IPS-11a (cell line): ENCODE data around the gene UGP2.
"Not testable (repeated sequence)": the region's sequence is repeated elsewhere in the genome, so short reads cannot be mapped to it uniquely, and the experiment has no call there.

Source experiments
- H3K4me3 ChIP-seq: one replicate; pipeline ENCODE4 v1.5.1; 2013; ENCODE audit warnings: low read depth, low read length, control low read depth

UGP2 gene

DNA sequence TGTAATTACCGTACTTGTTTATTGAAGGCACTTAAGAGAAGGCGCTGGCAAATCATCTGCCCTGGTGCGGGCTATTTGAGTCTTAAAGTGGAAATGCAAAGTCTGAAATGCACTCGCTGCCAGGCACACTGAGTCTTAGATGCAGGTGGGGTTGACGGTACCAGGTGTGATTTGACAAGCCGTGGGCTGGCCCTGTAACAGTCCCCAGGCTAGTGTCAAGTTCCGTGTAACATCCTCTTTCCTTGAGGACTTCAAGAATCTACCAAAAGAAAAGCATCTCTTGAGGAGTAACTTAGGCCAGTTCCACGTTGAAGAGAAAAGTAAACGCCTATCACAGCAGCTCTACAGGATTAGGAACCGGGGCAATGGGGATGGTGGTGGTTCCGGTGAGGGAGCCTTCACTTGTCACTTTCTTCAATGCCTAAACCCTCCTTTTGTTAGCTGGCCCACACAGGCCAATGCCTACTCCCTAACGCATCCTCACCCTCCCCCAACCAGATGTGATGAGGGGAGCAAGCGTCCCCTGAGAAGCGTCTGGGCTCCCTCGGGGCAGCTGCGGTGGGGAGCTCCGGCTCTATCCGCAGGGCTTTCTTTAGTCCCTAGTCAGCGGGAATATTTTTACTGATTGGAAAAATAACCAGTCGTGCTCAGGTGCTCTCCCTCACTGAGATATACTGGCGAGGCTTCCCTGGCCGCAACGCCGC is 1.5 kb upstream of the UGP2 start:
- peak overlapping the region; percentile 99 for H3K4me3 ChIP-seq

DNA sequence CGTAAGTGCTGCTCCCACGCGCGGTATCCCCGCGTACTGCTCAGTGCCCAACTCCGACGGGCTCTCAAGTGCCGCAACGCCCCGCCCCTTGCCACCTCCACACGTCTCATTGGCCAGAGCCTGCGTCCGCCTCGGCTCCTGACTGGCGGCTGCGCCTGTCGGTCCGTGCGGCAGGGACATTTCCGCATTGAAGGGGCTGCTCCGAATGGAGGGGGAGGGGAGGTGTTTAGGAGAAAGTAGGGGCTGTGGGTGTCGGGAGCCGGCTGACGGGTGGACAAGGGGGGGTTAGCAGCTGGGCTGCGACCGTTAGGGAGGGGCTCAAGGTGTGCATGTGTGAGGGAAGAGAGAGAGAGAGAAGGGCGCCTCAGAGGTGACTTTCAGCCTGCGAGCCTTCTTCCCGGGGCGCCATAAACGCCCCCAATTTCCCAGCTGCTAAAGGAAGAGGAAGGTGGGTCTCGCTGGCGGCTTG is 877 bp upstream of the UGP2 start:
- peak overlapping the region; percentile 99 for H3K4me3 ChIP-seq

DNA sequence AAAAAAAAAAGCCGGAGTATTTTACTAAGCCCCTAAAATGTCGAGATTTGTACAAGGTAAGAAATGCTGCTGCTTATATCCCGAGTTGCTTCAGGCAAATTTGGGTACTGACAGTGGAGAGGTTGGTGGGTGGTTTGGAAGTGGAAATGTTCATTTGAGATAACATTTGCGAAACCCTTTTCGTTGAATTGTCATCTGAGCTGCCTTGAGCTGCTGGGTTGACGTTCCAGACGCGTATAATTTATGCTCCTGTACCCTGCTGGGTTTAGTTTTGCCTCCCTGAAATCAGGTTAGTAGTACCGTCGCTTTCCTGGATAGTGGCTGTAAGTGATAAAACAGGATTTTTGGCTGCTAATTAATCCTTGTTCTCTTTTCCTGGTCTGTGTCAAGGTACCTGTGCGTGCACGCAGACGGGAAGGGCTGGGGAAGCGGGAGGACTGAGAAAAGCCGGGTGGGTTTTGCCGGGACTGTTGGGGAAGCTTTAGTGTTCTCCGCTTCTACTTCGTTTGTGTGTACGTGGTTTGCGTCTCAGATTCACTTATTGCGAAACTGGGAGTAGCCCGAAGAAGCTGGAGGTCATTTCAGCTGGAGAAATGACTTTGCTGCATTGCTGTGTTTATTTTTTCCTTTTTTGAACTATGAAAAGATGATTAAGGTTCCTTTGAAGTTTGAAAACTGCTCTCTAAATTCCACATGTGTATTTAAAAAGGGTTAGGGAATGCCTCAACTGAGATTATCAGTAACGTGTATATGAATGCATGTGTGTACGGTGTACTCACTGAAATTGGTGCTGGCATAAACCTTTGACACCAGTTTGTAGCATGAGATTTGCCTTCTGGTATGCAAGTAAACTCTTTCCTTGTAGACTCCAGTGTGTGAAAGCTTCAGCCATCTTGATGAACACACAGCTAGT is 709 bp downstream of the UGP2 start:
- peak overlapping the region; percentile 99 for H3K4me3 ChIP-seq

DNA sequence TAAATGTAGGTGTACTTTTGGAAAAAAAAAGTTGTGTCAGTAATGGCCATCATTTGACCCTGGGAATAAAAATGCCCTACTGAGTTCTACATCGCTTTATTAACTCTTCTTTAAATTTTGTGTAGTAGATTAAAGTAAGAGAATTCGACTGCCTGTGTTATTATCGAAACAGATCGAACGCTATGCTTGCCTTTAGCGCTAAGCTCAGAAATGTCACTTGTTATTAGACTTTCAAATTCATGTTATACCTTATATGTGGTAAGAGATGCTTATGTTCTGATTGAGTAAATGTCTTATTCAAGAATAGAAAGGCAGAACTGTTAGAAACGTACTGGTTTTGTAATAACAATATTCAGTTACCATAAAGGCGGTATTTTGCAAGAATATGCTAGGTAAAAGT is 1.4 kb downstream of the UGP2 start:
- peak overlapping the region; percentile 99 for H3K4me3 ChIP-seq

DNA sequence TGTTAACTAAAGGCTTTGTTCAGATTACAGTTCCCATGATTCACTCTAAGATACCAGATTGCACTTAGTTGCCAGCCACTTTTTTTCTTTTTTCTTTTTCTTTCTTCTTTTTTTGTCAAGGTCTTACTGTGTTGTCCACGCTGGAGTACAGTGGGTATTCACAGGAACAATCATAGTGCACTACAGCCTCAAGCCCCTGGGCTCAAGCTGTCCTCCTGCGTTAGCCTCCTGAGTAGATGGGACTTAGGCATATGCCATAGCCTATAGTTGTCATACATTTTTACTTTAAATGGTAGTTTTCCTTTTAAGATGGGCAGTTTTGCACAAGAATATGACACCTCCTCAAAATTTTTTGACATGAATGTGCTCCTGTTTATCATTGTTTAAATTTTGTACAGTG is 2.1 kb downstream of the UGP2 start:
- peak overlapping the region; percentile 99 for H3K4me3 ChIP-seq

DNA sequence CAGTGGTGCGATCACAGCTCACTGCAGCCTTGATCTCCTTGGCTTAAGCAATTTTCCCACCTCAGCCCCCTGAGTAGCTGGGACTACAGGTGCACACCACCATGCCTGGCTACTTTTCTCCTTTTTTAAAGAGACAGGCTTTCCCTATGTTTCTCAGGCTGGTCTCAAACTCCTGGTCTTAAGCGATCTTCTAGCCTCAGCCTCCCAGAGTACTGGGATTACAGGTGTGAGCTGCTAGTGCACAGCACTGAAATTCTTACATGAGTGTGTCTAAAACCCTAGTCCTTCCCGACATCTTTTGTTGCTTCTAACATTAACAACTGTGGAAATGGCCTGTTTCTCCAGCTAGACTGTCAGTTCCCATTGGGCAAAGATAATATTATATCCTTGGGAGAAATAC is 2.9 kb downstream of the UGP2 start:
- peak overlapping the region; percentile 99 for H3K4me3 ChIP-seq

DNA sequence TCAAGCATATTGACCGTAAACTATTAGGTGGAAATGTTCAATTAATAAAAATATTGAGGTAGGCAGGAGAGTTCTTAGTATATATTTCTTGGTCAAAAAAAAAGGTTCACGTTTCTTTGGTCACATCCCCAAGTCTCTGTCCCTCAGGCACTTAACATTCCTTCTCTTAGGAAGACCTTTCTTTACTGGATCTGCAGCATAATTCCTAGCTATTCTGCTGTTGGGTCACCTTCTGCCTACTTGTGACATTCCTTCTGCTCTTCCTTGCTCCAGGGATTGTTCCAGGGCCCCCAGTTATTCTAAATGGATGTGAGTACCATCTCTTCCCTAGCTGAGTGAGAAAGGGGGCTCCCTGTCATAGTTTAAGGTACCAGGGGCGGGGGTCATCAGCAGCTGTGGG is 4.2 kb downstream of the UGP2 start:
- peak overlapping the region; percentile 99 for H3K4me3 ChIP-seq

DNA sequence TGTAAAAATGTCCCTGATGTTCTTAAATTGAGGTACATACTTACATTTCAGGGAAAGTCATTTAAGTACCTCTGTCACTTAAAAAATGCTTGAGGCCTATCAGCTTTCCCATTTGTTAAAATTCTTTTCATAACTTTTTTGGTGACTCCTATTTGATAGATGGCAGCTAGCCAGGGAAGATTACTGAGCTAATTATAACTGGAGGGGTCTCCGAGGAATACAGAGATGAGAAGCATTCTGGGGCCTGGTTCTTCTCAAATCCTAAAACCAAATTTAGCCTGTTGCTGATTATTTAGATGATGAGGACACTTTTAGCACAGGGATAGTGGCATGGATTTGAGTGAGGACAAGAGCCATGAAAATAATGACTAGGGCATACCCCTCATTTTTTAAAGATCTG is 4.8 kb downstream of the UGP2 start:
- no peak overlapping the region for H3K4me3 ChIP-seq

DNA sequence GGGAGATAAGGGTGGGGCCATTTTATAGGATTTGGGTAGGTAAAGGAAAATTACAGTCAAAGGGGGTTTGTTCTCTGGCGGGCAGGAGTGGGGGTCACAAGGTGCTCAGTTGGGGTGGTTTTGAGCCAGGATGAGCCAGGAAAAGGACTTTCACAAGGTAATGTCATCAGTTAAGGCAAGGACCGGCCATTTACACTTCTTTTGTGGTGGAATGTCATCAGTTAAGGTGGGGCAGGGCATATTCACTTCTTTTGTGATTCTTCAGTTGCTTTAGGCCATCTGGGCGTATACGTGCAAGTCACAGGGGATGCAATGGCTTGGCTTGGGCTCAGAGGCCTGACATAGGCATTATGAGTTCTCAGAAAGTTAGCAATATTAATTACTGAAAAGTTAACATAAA is 5.9 kb downstream of the UGP2 start:
- not testable (repeated sequence) for H3K4me3 ChIP-seq

DNA sequence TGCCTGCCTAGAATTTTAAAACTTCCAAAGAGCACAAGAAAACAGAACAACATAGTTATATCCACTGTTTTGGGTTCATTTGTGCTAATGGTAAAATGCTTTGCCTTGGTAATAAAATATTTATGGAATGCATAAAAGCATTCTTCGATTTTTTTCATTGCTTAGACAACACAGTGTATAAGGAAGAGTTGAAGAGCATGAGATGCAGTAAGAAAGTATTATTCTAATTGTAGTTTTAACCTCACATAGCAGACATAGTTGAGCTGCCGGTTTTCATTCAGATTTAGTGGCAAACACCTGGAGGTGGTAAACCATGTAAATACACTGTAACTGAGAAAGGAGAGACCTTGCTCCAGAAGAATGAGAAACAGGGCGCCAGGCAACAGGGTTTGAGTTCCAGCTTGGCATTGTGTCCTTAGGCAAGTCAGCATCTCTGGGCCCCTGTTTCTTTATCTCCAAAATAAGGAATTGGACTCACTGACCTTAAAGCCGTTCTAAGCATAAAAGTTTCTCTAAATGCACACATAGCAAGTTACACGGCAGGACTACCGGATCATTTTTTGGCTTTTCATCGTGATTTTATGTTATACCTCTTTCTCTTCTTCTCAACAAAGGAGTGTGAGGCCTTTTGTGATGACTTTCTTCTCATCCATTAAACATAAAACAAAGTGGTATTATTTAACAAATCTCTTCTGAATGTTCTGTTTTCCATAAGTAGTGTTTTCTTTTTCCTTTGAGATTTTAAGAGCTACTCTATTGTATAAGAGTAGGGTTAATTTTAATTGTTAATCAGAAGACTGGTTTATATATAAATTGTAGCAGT is 7.9 kb downstream of the UGP2 start:
- H3K4me3 ChIP-seq = peak overlapping the region; percentile 0

DNA sequence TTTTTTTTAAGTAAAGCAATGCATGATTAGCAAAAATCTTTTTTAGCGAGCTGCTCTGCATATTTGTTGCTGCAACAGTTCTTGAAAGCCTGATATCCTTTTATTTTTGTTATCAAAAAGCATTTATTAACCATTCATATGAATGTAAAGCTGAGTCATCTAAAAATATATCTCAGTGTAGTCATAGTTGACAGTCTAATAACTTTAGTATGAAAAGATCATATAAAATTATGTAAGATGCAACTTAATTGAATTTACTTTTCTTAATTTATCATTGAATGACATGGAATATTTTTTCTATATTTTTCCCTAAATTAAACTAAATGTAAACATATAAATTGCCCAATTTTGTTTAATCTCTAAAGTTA is 8.5 kb downstream of the UGP2 start:
- no peak overlapping the region for H3K4me3 ChIP-seq

DNA sequence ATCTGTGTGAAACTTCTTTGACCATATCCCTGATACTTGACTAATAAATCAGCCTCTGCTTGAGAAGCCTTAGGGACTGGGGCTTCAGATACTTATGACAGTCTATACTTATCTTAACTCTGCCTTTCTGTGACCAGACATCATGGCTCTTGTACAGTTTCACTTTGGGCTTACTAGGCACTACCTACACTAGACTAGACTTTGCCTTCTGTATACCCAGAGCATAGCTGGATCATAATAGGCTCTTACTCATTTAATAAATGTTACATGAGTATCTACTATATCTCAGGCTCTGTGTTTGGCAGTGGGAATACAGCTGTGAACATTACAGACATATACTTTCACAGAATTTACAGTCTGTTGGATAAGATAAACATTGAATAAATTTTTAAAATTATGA is 9.0 kb downstream of the UGP2 start:
- H3K4me3 ChIP-seq = no peak overlapping the region

DNA sequence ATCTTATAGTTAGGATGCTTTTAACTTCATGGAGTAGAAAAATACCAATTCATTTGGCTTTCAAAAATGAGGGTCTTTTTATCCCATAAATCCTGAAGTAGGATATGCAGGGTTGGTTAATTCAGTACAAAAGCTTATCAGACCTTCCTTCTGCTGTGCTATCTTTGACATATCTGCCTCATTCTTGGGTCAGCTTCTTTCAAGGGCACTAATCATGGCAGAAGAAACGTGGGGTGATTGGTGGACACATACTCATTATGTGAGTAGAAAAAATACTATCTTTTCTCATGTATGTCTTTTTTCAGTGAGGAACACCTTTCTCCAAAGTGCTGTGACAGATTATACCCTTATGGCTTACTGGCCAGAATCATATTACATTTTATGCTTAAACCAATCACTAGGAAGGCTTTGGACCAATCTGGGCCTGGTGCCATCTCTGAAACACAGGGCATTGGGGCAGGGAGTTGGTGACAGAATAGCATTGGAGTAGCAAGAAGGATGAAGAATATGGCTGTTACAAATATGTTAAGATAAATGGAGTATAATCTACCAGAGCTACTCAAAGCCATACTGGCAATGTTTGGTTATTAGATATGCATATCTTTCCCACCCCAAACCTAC is 10.1 kb downstream of the UGP2 start:
- no peak overlapping the region for H3K4me3 ChIP-seq

DNA sequence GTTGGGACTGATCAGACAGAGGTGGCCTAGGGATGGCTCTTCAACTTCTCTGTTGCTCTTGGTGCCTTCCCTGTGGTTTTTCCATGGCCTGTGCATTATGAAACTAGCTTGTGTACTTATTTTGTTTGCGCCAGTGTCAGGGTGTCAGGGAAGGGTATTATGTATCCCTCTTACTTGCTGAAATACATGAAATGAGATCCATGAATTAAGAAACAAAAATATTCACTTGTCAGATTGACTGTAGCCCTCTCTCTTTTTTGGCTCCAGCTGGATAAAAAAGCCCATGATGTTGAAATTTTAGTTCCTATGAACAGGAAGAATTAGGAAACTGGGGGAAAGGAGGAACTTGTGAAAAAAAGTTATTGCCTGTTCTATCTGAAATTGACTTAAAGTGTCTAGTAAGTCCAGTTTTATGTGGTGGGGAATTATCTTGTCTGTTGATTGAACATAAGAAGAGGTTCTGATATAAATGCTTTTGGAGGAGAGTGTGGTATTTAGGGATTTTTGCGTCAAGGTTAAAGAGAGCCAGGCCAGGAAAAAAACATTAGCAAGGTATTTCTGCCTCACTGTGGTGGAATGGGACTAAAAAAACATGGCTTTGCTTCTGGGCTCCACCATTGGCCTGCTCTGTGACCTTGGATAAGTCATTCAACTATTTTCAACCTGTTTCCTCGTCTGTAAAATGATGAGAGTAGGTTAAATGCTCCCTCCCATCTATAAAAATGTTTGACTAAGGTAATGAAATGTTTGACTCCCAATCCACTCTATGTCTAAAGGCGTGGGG is 12.0 kb downstream of the UGP2 start:
- no peak overlapping the region for H3K4me3 ChIP-seq

DNA sequence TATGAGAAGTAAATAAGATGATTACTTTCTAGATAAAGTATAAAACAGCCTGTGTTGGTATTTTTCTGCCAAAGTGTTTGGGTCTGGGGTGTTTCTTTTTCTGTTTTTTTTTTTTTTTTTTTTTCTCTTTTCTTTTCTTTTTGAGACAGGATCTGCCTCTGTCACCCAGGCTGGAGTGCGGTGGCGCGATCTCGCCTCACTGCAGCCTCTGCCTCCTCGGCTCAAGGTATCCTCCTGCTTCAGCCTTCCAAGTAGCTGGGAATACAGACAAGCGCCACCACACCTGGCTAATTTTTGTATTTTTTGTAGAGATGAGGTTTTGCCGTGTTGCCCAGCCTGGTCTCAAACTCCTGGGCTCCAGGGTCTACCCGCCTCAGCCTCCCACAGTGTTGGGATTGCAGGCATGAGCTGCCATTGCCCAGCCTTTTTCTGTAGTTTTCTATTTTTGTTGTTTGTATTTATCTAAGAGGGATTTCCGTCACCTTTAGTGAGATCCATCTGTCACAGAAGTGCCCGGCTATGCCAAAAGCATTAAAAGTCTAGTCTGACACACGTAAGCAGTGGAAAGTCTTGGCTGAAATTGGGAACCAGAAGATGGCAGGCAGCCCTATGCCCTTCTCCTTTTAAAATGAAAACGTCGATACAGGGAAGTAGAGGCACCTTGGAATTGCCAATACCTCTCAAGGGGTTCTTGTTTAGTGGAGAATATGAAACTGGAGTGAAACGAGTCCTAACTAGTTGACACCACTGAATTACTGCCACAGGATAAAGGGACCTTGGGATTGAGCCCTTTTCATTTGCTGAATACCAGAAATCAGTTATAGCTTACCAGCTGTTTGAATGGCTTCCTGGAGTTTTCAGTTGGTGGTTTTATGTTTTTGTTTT is 14.0 kb downstream of the UGP2 start:
- H3K4me3 ChIP-seq = no peak overlapping the region

DNA sequence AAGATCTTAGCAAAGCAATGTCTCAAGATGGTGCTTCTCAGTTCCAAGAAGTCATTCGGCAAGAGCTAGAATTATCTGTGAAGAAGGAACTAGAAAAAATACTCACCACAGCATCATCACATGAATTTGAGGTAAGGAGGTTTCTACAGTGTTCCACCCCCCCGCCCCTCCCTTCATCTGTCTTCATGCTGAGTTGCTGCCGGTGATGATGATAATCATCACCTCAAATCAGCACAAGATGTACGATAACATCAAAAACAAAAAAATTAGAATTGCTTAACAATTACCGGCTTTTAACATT is 14.6 kb downstream of the UGP2 start:
- no peak overlapping the region for H3K4me3 ChIP-seq

DNA sequence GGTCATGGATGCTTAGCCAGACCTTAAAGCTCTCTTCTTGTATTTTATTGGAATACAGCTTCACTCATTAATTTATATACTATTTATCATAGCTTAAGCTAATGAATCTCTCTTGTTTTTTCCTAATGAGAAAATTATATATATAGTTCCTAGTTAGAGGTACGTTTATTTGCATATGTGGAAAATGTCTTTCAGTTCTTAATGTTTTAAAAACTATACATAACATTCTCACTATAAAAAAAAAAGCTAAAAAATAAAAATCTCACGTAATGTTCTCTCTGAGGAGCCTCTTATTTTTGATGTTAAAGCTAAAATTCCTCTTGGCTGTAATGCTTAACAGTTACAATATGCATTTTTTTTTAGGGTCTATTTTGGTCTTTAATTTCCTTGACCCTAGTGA is 16.6 kb downstream of the UGP2 start:
- H3K4me3 ChIP-seq = no peak overlapping the region

DNA sequence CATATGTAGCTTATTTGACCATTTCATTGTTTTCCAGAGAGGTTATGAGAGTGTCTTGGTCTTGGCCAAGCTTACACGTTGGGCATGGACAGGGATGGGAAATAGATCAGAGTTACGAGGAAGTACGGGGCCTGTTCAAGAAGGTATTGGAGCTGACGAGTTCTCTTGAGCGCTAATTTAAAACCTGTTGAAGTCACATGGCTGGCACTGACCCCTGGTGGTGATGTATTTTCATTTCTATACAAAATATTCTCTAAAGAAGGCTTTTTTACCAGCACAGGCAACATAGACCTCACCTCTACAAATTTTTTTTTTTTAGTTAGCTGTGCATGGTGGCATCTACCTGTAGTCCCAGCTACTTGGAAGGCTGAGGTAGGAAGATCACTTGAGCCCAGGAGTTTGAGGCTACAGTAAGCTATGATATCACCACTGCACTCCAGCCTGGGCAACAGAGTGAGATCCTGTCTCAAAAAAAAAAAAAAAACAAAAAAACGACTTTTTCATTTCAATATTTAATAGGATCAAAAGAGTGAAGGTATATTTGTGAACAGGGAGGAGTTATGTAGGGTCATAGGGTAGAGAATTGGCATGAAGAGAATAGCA is 19.6 kb downstream of the UGP2 start:
- H3K4me3 ChIP-seq = no peak overlapping the region

DNA sequence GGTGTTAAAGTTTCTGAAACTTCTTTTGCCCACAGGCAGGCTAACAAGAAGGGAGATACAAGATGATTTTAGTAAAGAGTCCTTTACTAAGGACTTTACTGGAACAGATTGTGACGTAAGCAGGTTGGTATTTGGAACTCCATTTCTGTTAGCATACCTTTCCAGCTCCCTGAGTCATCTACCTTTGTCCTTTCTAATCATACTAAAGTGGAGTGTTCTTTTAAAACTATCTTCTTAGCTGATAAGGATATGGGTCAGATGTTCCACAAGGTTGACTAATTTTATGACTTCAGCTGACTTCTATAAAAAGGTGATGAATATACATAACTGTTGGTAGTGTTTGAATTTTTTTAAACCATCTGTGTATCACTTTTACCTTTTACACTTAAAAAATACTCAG is 21.1 kb downstream of the UGP2 start:
- H3K4me3 ChIP-seq = no peak overlapping the region
